Osteoblast (primary cell): Measurements from ENCODE around the gene TRPC4. TPM values are rescaled to one million over a fixed set of nuclear protein-coding genes. Genes with fewer than 3 reads are reported as not detected.
A peak's percentile ranks its signal among the peaks of the same experiment; 100 is the strongest.

ENCODE experiments used
- DNase-seq: peaks from one replicate; pipeline ENCODE4 v3.0.0; 2011; ENCODE audit warnings: low spot score, mixed read lengths; ENCODE audit not compliant: insufficient read length; ENCODE audit errors: missing footprints
- H2AFZ ChIP-seq: 2 replicates; pipeline ENCODE4 v1.6.0; 2011; ENCODE audit warnings: mild to moderate bottlenecking, low read length
- H3K27ac ChIP-seq: 2 replicates; pipeline ENCODE4 v1.5.1; 2011; ENCODE audit warnings: mild to moderate bottlenecking, low read depth, low read length, moderate library complexity
- H3K27me3 ChIP-seq: 2 replicates; pipeline ENCODE4 v1.6.0; 2012; ENCODE audit warnings: mild to moderate bottlenecking, control low read depth, inconsistent platforms, low read length, moderate library complexity; ENCODE audit not compliant: insufficient read depth
- H3K36me3 ChIP-seq: 2 replicates; pipeline ENCODE4 v1.5.1; 2011; ENCODE audit warnings: mild to moderate bottlenecking, low read length, control low read depth, moderate library complexity; ENCODE audit not compliant: insufficient read depth
- H3K4me1 ChIP-seq: 2 replicates; pipeline ENCODE4 v1.5.1; 2011; ENCODE audit warnings: mild to moderate bottlenecking, low read length, control low read depth, moderate library complexity; ENCODE audit not compliant: insufficient read depth
- H3K4me2 ChIP-seq: 2 replicates; pipeline ENCODE4 v1.6.0; 2011; ENCODE audit warnings: mild to moderate bottlenecking, low read length; ENCODE audit not compliant: insufficient read depth
- H3K4me3 ChIP-seq: fragments of 200-600 bp; sonication (generic); 3 replicates; pipeline ENCODE4 v1.5.1; 2012; ENCODE audit warnings: mild to moderate bottlenecking, low read length, inconsistent platforms; ENCODE audit not compliant: insufficient read depth
- H3K79me2 ChIP-seq: 2 replicates; pipeline ENCODE4 v1.6.0; 2012; ENCODE audit warnings: mild to moderate bottlenecking, low read length, control low read depth, inconsistent platforms; ENCODE audit not compliant: insufficient read depth
- H3K9me3 ChIP-seq: 2 replicates; pipeline ENCODE4 v1.5.1; 2011; ENCODE audit warnings: low read depth, low read length, control low read depth
- H4K20me1 ChIP-seq: 2 replicates; pipeline ENCODE4 v1.6.0; 2012; ENCODE audit warnings: mild to moderate bottlenecking, low read length, control low read depth; ENCODE audit not compliant: insufficient read depth
- total RNA-seq: library from RNA; depleted of rRNA; stranded (reverse); fragments of >200 nt; gene quantifications from 2 replicates; pipeline ENCODE4 v1.2.3, GENCODE V29; 2012
- TF ChIP-seq, protein P1 (sequence below): IDR thresholded peaks from 2 replicates; pipeline ENCODE4 v1.5.1; 2011; ENCODE audit warnings: mild to moderate bottlenecking, low read depth, low read length, moderate library complexity; ENCODE audit errors: extremely low read depth

TRPC4 gene
- total RNA-seq, 1 donor = 9.8 TPM

GRCh38 chr13:37646531-37646930 lies 223.0 kb downstream of the TRPC4 start:
- Histone ChIP-seq H4K20me1 (no peaks in the 10 kb centered on the region), H3K79me2 (no peaks in the 10 kb centered on the region), H3K4me3 (no peak overlapping the region), H3K27me3 (no peaks in the 10 kb centered on the region), H3K36me3 (peaks cover 24% of the 10 kb centered on the region), H3K27ac (peak overlapping the region; percentile 3), H2AFZ (no peak overlapping the region), H3K9me3 (no peaks in the 10 kb centered on the region), H3K4me1 (peaks cover 17% of the 10 kb centered on the region), H3K4me2 (no peak overlapping the region)
- TF ChIP-seq, protein P1, sequence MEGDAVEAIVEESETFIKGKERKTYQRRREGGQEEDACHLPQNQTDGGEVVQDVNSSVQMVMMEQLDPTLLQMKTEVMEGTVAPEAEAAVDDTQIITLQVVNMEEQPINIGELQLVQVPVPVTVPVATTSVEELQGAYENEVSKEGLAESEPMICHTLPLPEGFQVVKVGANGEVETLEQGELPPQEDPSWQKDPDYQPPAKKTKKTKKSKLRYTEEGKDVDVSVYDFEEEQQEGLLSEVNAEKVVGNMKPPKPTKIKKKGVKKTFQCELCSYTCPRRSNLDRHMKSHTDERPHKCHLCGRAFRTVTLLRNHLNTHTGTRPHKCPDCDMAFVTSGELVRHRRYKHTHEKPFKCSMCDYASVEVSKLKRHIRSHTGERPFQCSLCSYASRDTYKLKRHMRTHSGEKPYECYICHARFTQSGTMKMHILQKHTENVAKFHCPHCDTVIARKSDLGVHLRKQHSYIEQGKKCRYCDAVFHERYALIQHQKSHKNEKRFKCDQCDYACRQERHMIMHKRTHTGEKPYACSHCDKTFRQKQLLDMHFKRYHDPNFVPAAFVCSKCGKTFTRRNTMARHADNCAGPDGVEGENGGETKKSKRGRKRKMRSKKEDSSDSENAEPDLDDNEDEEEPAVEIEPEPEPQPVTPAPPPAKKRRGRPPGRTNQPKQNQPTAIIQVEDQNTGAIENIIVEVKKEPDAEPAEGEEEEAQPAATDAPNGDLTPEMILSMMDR = no peak
- no peak for DNase-seq

- H4K20me1 ChIP-seq = no peaks in the 10 kb centered on the region
- no peak overlapping the region for H3K27ac ChIP-seq
- TF ChIP-seq, protein P1 = no peak
- H3K4me1 ChIP-seq = peaks cover 24% of the 10 kb centered on the region
- no peak for DNase-seq
- peaks cover 15% of the 10 kb centered on the region for H3K36me3 ChIP-seq
- H3K4me2 ChIP-seq = no peak overlapping the region
- H3K4me3 ChIP-seq = no peak overlapping the region
- no peaks in the 10 kb centered on the region for H3K27me3 ChIP-seq
- peak overlapping the region; percentile 6 for H2AFZ ChIP-seq
- no peaks in the 10 kb centered on the region for H3K79me2 ChIP-seq
- no peaks in the 10 kb centered on the region for H3K9me3 ChIP-seq
Observed at GRCh38 chr13:37645181-37645740, 224.3 kb downstream of the TRPC4 start.

DNA sequence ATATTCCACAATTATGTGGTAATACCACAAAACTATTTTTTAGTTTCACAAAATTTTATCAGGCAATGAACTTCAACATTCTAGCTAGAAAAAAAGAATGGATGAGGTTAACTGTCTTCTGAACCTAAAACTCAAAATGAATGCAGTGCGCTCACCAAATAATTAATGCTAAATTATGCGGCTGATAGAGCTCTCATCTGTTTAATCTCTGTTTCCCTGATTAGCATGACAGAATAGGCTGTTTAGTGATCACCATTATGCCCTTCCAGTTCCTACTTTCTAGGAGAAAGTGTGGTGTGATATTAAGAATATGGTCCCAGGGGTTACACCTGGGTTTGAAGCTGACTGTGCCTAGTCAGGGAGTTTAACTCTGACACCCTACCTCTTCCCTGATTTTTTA lies 228.2 kb downstream of the TRPC4 start:
- TF ChIP-seq, protein P1 = no peak
- peaks cover 25% of the 10 kb centered on the region for H3K36me3 ChIP-seq
- no peaks in the 10 kb centered on the region for H3K9me3 ChIP-seq
- no peak overlapping the region for H3K4me2 ChIP-seq
- H3K27ac ChIP-seq = peak overlapping the region; percentile 63
- H3K27me3 ChIP-seq = no peaks in the 10 kb centered on the region
- no peak overlapping the region for H3K4me3 ChIP-seq
- no peak for DNase-seq
- H2AFZ ChIP-seq = no peak overlapping the region
- H3K79me2 ChIP-seq = no peaks in the 10 kb centered on the region
- H3K4me1 ChIP-seq = peaks cover 13% of the 10 kb centered on the region
- no peaks in the 10 kb centered on the region for H4K20me1 ChIP-seq

- DNase-seq = peak; percentile 52
- Histone ChIP-seq H3K4me1 (peaks cover 13% of the 10 kb centered on the region), H3K79me2 (no peaks in the 10 kb centered on the region), H3K9me3 (no peaks in the 10 kb centered on the region), H3K27ac (peak overlapping the region; percentile 63), H3K27me3 (no peaks in the 10 kb centered on the region), H2AFZ (no peak overlapping the region), H3K4me3 (no peak overlapping the region), H4K20me1 (no peaks in the 10 kb centered on the region), H3K36me3 (peaks cover 32% of the 10 kb centered on the region), H3K4me2 (no peak overlapping the region)
- TF ChIP-seq, protein P1 = peak; percentile 74
Observed at GRCh38 chr13:37640499-37640898, 229.1 kb downstream of the TRPC4 start.
